Spleen (tissue), 7 donors: ENCODE measurements around the gene TMEM116.

Experiments
- POLR2A ChIP-seq, 3 donors: fragments of 450-650 bp; IDR thresholded peaks; one replicate each; pipeline ENCODE4 v1.5.1; 2017; ENCODE audit warnings: antibody characterized with exemption in 3 of 3, mild to moderate bottlenecking in 1 of 3
- TF ChIP-seq, protein P1 (sequence below), 11 experiments: fragments of 200-600 bp in 7 of 11; fragments of 450-650 bp in 4 of 11; sonication (generic) in 4 of 11; IDR thresholded peaks in 8 of 11; conservative IDR thresholded peaks in 3 of 11; 1 replicate in 7 of 11; 2 replicates in 4 of 11; pipeline versions ENCODE4 v1.4.0 to v1.8.0; 2016 to 2021; ENCODE audit warnings: antibody characterized with exemption in 11 of 11, inconsistent platforms in 4 of 11, mild to moderate bottlenecking in 1 of 11
- donor health status: DM: no; HTN: no; CAD: no; lungs with moderate emphysema.
- donor health status: DM: no; HTN: no; CAD: no.
- donor health status: DM: no; HTN: no; CAD: no.

DNA sequence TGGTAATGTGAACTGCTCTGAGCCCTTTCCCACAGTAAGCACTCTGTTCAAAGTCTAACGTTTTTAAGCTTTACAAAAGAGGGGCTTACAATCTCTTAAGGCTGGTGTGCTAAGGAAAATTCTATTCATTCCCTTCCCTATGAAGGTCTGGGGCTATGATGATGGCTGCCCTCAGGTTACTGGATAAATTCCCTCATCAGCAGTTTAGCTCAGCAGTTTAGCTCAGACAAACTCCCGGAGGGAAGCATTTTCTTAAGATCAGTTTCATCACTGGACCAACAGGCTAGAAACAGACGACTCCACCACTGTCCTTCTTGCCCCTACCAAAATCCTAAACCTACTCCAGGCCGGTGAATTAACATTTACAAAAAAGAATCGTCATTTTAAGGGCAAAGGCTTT lies 19.3 kb upstream of the TMEM116 start:
- no peak for TF ChIP-seq POLR2A (IDR thresholded peaks at IDR 0.05)
- TF ChIP-seq, protein P1, sequence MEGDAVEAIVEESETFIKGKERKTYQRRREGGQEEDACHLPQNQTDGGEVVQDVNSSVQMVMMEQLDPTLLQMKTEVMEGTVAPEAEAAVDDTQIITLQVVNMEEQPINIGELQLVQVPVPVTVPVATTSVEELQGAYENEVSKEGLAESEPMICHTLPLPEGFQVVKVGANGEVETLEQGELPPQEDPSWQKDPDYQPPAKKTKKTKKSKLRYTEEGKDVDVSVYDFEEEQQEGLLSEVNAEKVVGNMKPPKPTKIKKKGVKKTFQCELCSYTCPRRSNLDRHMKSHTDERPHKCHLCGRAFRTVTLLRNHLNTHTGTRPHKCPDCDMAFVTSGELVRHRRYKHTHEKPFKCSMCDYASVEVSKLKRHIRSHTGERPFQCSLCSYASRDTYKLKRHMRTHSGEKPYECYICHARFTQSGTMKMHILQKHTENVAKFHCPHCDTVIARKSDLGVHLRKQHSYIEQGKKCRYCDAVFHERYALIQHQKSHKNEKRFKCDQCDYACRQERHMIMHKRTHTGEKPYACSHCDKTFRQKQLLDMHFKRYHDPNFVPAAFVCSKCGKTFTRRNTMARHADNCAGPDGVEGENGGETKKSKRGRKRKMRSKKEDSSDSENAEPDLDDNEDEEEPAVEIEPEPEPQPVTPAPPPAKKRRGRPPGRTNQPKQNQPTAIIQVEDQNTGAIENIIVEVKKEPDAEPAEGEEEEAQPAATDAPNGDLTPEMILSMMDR (IDR thresholded peaks at IDR 0.05 in 8 of 11, conservative IDR thresholded peaks at IDR 0.05 in 3 of 11), result no peak
